Stimulated activated effector memory CD8-positive, alpha-beta T cell treated with anti-CD3 and anti-CD28 coated beads, Interleukin-12 subunit alpha, Interleukin-12 subunit beta, amount 100 ng/mL, for 72 hours (primary cell): ENCODE data around the gene MAD2L1BP.

Source experiments
- ATAC-seq: fragments of 150-1000 bp; cut with Tn5 transposase; 2 replicates; pipeline ENCODE4 v1.10.0; 2021
- DNase-seq, 2 donors: peaks; one replicate each; pipeline ENCODE4 v3.0.0; 2021 to 2022; ENCODE audit warnings: low spot score in 2 of 2
- H3K27ac Mint-ChIP-seq: one replicate; pipeline ENCODE4 v1.8.0; 2022; ENCODE audit warnings: mild to moderate bottlenecking, mixed read lengths
- H3K36me3 Mint-ChIP-seq: one replicate; pipeline ENCODE4 v1.8.0; 2022; ENCODE audit warnings: mild to moderate bottlenecking, mixed read lengths
- H3K4me1 Mint-ChIP-seq: one replicate; pipeline ENCODE4 v1.8.0; 2022; ENCODE audit warnings: mixed read lengths
- H3K4me3 Mint-ChIP-seq: one replicate; pipeline ENCODE4 v1.8.0; 2022; ENCODE audit warnings: mild to moderate bottlenecking, mixed read lengths
- H3K9me3 Mint-ChIP-seq: one replicate; pipeline ENCODE4 v1.8.0; 2022; ENCODE audit warnings: mixed read lengths

MAD2L1BP gene

GRCh38 chr6:43669050-43669921 lies 33.6 kb downstream of the MAD2L1BP start:
- no peak for DNase-seq
- H3K4me3 Mint-ChIP-seq, result no peak overlapping the region
- H3K4me1 Mint-ChIP-seq, result peaks cover 32% of the 10 kb centered on the region
- H3K9me3 Mint-ChIP-seq, result no peaks in the 10 kb centered on the region
- peak overlapping the region; percentile 91 for H3K27ac Mint-ChIP-seq
- peak; percentile 5 for ATAC-seq
- H3K36me3 Mint-ChIP-seq, result peaks cover 58% of the 10 kb centered on the region

- DNase-seq (no peak), ATAC-seq (peak; percentile 81)
- H3K27ac Mint-ChIP-seq, result peak overlapping the region; percentile 91
- no peak overlapping the region for H3K4me3 Mint-ChIP-seq
- peaks cover 66% of the 10 kb centered on the region for H3K36me3 Mint-ChIP-seq
- peaks cover 32% of the 10 kb centered on the region for H3K4me1 Mint-ChIP-seq
- H3K9me3 Mint-ChIP-seq, result no peaks in the 10 kb centered on the region
Measured at GRCh38 chr6:43669922-43670622, 34.4 kb downstream of the MAD2L1BP start.

DNA sequence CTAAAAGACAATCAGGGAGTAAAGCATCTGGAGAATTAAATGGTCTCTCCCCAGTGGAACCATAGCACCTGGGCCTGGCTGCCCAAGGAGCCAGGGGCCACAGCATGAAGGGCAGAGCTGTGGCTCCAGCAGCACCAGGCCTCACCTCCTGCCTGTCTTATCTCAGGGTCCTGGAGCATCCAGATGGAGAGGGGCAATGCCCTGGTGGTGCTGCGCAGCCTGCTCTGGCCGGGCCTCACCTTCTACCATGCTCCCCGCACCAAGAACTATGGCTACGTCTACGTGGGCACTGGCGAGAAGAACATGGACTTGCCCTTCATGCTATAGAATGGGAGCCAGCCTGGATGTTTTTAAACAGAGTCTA lies 35.0 kb downstream of the MAD2L1BP start:
- H3K4me3 Mint-ChIP-seq, result no peak overlapping the region
- H3K27ac Mint-ChIP-seq, result peak overlapping the region; percentile 91
- H3K9me3 Mint-ChIP-seq, result no peaks in the 10 kb centered on the region
- H3K36me3 Mint-ChIP-seq, result peaks cover 69% of the 10 kb centered on the region
- peaks cover 32% of the 10 kb centered on the region for H3K4me1 Mint-ChIP-seq
- DNase-seq, result no peak
- ATAC-seq, result no peak

DNA sequence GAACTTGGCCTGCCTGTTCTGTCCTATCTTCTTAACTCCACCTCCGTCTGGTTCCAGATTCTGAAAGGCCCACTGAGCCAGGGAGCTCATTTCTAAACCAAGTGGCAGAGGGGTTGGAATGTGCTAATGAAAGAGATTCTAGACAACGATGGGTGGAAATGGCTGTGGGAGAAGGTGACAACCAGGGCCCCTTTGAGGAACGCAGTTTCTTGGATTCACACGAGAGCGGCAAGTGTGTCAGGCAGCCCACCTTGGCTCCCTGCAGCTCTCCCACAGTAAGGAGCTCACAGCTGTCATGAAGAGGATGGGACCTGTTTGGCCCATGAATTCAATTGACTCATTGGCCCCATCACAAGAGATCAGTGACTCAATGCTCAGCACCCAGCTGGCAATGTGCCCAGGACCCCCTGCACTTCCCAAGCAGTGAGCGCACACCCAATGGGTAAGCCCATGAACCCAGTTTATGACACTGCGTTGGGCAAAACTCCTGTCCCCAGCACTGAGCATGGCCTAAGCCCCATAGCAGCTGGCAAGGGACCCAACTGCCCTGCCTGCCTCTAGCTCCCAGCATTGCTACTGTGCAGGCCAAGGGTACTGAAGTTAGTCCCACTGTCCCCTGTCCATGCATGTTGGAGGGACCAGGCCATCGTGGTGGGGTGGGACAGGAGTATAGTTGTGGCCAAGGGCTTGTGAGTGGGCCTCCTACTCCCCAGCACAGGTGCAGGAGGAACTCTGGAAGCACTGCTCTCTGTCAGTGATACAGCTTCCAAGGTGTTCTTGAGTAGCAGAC lies 35.6 kb downstream of the MAD2L1BP start:
- no peaks in the 10 kb centered on the region for H3K9me3 Mint-ChIP-seq
- H3K27ac Mint-ChIP-seq, result peak overlapping the region; percentile 91
- H3K4me1 Mint-ChIP-seq, result peaks cover 32% of the 10 kb centered on the region
- peaks cover 71% of the 10 kb centered on the region for H3K36me3 Mint-ChIP-seq
- DNase-seq (no peak), ATAC-seq (no peak)
- no peak overlapping the region for H3K4me3 Mint-ChIP-seq

- H3K27ac Mint-ChIP-seq, result peak overlapping the region; percentile 91
Measured at GRCh38 chr6:43671801-43672690, 36.4 kb downstream of the MAD2L1BP start.

DNA sequence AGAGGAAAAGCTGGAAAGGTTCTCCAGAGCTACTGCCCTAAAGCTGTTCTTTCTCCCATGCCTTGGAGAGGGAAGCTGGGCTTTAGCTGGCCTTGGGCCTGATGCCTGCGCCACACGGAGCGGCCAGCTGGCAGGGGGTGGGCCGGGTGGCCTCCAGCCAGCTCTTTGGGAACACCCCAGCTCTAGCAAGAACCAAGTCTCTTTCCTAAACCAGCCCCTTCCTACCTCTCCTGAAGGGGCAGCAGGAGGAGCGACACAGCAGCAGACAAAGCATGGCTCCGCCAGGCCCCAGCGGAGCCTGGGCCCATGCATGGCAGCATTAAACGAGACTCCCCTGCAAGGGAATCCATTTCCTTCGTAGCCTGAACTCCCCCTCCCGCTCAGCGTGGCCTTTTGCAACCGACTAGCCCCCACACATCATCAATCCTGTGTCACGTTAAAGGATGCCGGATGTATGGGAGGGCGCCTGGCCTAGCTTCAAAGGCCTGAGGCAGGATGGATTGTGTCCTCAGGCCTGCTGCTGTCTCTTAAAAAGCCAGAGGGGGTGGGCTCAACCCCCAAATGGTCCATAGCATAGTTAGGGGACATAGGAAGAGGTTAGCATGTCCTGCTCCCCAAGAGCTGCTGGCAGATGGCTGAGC lies 37.9 kb downstream of the MAD2L1BP start:
- Mint-ChIP-seq H3K4me1 (peaks cover 14% of the 10 kb centered on the region), H3K4me3 (no peak overlapping the region), H3K9me3 (no peaks in the 10 kb centered on the region), H3K36me3 (peaks cover 74% of the 10 kb centered on the region), H3K27ac (peak overlapping the region; percentile 63)
- no peak for DNase-seq
- ATAC-seq, result no peak

More at GRCh38 chr6:43671801-43672690, 36.4 kb downstream of the MAD2L1BP start:
- DNase-seq, result no peak
- no peak for ATAC-seq
- Mint-ChIP-seq H3K9me3 (no peaks in the 10 kb centered on the region), H3K4me1 (peaks cover 29% of the 10 kb centered on the region), H3K4me3 (no peak overlapping the region), H3K36me3 (peaks cover 74% of the 10 kb centered on the region)

- DNase-seq (no peak), ATAC-seq (no peak)
- Mint-ChIP-seq H3K27ac (peak overlapping the region; percentile 56), H3K4me3 (no peak overlapping the region), H3K36me3 (peaks cover 81% of the 10 kb centered on the region), H3K4me1 (peaks cover 12% of the 10 kb centered on the region), H3K9me3 (no peaks in the 10 kb centered on the region)
Measured at GRCh38 chr6:43674291-43674690, 38.7 kb downstream of the MAD2L1BP start.

GRCh38 chr6:43674921-43675320 lies 39.3 kb downstream of the MAD2L1BP start:
- DNase-seq (no peak), ATAC-seq (no peak)
- H3K36me3 Mint-ChIP-seq, result peaks cover 86% of the 10 kb centered on the region
- peak overlapping the region; percentile 56 for H3K27ac Mint-ChIP-seq
- H3K4me1 Mint-ChIP-seq, result peaks cover 8% of the 10 kb centered on the region
- H3K9me3 Mint-ChIP-seq, result no peaks in the 10 kb centered on the region
- no peak overlapping the region for H3K4me3 Mint-ChIP-seq

- H3K4me3 Mint-ChIP-seq, result no peak overlapping the region
- no peaks in the 10 kb centered on the region for H3K4me1 Mint-ChIP-seq
- peaks cover 94% of the 10 kb centered on the region for H3K36me3 Mint-ChIP-seq
- H3K27ac Mint-ChIP-seq, result no peak overlapping the region
- no peak for ATAC-seq
- DNase-seq, result no peak
- H3K9me3 Mint-ChIP-seq, result no peaks in the 10 kb centered on the region
Measured at GRCh38 chr6:43676962-43677606, 41.4 kb downstream of the MAD2L1BP start.

GRCh38 chr6:43677759-43678158 lies 42.1 kb downstream of the MAD2L1BP start:
- Mint-ChIP-seq H3K36me3 (peaks cover 87% of the 10 kb centered on the region), H3K9me3 (no peaks in the 10 kb centered on the region), H3K4me1 (peaks cover 5% of the 10 kb centered on the region), H3K27ac (no peak overlapping the region), H3K4me3 (no peak overlapping the region)
- ATAC-seq (no peak), DNase-seq (no peak)

DNA sequence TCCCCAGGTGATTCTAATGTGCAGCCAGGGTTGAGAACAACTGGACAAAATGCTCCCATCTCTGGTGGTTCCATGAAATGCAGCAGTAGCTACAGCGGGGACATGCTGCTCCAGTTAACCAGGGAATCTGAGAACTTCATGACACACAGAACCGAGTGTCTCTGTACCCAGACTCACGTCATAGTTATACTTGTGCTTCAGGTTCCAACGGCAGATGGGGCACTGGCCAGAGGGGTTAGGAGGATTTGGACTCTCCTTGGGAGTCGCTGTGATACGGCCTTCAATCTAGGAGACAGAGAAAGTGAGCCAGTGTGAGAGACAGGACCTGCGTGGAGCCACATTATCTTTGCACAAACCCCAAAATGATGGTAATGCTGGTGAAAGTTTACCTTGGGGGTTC lies 42.7 kb downstream of the MAD2L1BP start:
- Mint-ChIP-seq H3K27ac (no peak overlapping the region), H3K4me3 (no peak overlapping the region), H3K9me3 (no peaks in the 10 kb centered on the region), H3K4me1 (peaks cover 11% of the 10 kb centered on the region), H3K36me3 (peaks cover 81% of the 10 kb centered on the region)
- no peak for ATAC-seq
- DNase-seq, result no peak

GRCh38 chr6:43679057-43679456 lies 43.4 kb downstream of the MAD2L1BP start:
- peak overlapping the region; percentile 76 for H3K27ac Mint-ChIP-seq
- no peaks in the 10 kb centered on the region for H3K9me3 Mint-ChIP-seq
- no peak overlapping the region for H3K4me3 Mint-ChIP-seq
- ATAC-seq (no peak), DNase-seq (no peak)
- peaks cover 17% of the 10 kb centered on the region for H3K4me1 Mint-ChIP-seq
- peaks cover 75% of the 10 kb centered on the region for H3K36me3 Mint-ChIP-seq

GRCh38 chr6:43680308-43681200 lies 44.9 kb downstream of the MAD2L1BP start:
- Mint-ChIP-seq H3K36me3 (peaks cover 64% of the 10 kb centered on the region), H3K4me3 (no peak overlapping the region), H3K4me1 (peaks cover 30% of the 10 kb centered on the region), H3K9me3 (no peaks in the 10 kb centered on the region), H3K27ac (peak overlapping the region; percentile 76)
- ATAC-seq, result no peak
- no peak for DNase-seq
